GM21360 (cell line): ENCODE measurements around the gene SLC13A1.
"Not testable (repeated sequence)": the region's sequence is repeated elsewhere in the genome, so short reads cannot be mapped to it uniquely, and the experiment has no call there.

Experiments used
- ATAC-seq: cut with Tn5 transposase; IDR thresholded peaks from one replicate; pipeline ENCODE4 v1.9.1; 2021; ENCODE audit warnings: mild to moderate bottlenecking, moderate library complexity; ENCODE audit not compliant: unreplicated experiment

SLC13A1 gene

GRCh38 chr7:123199883-123200282 is at the start of gene SLC13A1:
TSS of gene SLC13A1 (minus strand) at chr7:123199969. CDS start at chr7:123199946, 23 bp downstream.
- ATAC-seq, result no peak

GRCh38 chr7:123244768-123245167 is 45.0 kb upstream of the SLC13A1 start:
- no peak for ATAC-seq

GRCh38 chr7:123242467-123243092 is 42.8 kb upstream of the SLC13A1 start:
- ATAC-seq, result no peak

GRCh38 chr7:123241809-123242208 is 42.0 kb upstream of the SLC13A1 start:
- no peak for ATAC-seq

- ATAC-seq, result no peak
These were observed 31.5 kb upstream of the SLC13A1 start for GRCh38 chr7:123231021-123232000.

GRCh38 chr7:123230603-123231002 is 30.8 kb upstream of the SLC13A1 start:
- ATAC-seq, result no peak

GRCh38 chr7:123230147-123230546 is 30.4 kb upstream of the SLC13A1 start:
- ATAC-seq, result no peak

GRCh38 chr7:123229426-123229825 is 29.7 kb upstream of the SLC13A1 start:
- ATAC-seq, result no peak

GRCh38 chr7:123227666-123228065 is 27.9 kb upstream of the SLC13A1 start:
- ATAC-seq, result not testable (repeated sequence)

- ATAC-seq, result no peak
These were observed 20.6 kb upstream of the SLC13A1 start for GRCh38 chr7:123220396-123220795.

- no peak for ATAC-seq
These were observed 19.1 kb upstream of the SLC13A1 start for GRCh38 chr7:123218866-123219265.

- ATAC-seq, result no peak
These were observed 17.1 kb upstream of the SLC13A1 start for GRCh38 chr7:123216825-123217224.

GRCh38 chr7:123215350-123215749 is 15.6 kb upstream of the SLC13A1 start:
- ATAC-seq, result no peak

- ATAC-seq, result no peak
These were observed 11.8 kb upstream of the SLC13A1 start for GRCh38 chr7:123211545-123211944.

GRCh38 chr7:123210986-123211385 is 11.2 kb upstream of the SLC13A1 start:
- ATAC-seq, result no peak

GRCh38 chr7:123209786-123210185 is 10.0 kb upstream of the SLC13A1 start:
- ATAC-seq, result no peak

GRCh38 chr7:123208793-123209192 is 9.0 kb upstream of the SLC13A1 start:
- no peak for ATAC-seq

GRCh38 chr7:123204206-123204835 is 4.6 kb upstream of the SLC13A1 start:
- ATAC-seq, result no peak

GRCh38 chr7:123201901-123202300 is 2.1 kb upstream of the SLC13A1 start:
- no peak for ATAC-seq

- ATAC-seq, result no peak
These were observed 809 bp downstream of the SLC13A1 start for GRCh38 chr7:123198668-123199652.
